Colon (tissue), 2 donors: ENCODE measurements around the gene BRD9.

Source experiments
- FAIRE-seq: peaks from 2 replicates; lab custom pipeline; 2012; peaks lifted over from hg19 to GRCh38; lab: Jason Lieb, UNC
- donor health status: control.
- donor health status: control.

The BRD9 gene

DNA sequence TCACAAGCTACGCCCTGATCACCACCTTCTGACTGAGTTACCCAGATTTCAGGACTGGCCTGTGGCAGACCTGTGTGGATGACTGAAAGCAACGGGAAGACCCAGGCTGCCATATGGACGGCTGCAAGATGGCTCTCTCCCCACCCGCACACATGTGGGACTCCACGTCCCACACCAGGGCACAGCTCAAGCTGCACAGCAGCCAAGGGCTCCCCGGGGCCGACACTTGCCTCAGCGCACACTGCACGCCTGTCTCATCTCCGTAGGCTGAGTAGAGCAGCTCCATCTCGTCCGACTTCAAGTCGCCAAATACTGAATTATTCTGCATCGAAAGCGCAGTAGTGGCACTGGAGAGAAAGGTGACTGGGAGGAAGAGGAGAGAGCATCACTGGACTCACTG lies 14.5 kb downstream of the BRD9 start:
- no peak for FAIRE-seq

DNA sequence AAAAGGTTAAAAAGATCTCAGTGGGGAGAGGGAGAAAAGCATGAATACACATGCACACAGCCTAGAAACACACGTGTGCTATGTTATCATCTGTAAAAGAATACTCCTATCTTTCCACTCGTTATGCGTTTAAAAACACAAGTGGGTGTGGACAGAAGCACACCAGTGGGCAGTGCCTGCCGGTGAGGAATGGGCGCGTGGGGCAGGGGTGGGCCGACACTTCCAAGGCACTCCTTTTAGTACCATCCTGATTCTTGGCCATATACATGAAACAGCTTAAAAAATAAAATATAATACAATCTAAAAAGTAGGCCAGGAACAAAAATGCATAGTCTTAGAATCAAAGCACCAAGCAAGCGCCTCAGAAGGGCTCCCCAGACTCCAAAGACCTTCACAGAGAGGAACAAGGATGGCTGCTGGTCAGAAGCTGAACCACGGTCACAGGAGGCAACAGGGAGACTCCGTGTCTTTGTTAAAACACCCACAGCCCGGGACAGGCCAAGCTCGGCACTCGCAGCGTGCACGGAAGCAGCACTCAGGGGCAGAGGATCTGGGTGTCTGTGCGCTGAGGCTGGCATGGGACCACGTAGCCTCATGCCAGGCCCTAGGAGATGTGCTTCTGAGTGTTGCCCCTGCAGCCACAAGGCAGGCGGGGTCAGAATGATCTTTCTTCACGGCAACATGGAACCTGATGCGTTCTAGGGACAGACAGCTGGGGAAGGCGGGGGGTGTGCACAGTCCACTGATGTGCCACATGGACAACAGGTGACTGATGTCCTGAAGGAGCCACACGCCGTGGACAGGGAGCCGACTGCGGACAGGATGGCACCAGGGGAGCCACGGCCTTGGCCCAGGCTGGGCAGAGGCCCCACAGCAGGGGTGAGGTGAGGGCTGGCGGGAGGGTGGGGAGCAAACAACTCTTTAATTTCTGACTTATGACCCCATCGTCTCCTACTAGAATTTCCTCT lies 15.9 kb downstream of the BRD9 start:
- no peak for FAIRE-seq

DNA sequence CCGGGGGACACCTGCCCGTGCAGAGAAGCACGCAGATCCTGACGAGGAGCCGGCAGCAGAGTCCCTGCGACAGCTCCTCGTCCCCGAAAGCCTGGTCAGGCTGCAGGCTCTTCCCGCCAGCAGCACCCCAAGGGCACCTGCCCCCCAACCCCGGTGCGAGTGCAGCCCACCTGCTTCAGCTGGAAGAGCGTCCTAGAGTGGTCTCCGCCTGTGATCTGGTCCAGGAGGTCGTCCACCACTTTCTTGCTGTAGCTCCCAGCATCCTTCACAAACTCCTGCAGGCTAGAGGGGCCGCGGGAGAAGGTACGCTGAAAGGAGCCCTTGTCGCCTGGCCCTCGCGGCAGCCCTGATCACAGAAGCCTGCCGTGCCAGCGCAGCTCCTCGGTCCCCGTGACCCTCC lies 16.7 kb downstream of the BRD9 start:
- no peak for FAIRE-seq

DNA sequence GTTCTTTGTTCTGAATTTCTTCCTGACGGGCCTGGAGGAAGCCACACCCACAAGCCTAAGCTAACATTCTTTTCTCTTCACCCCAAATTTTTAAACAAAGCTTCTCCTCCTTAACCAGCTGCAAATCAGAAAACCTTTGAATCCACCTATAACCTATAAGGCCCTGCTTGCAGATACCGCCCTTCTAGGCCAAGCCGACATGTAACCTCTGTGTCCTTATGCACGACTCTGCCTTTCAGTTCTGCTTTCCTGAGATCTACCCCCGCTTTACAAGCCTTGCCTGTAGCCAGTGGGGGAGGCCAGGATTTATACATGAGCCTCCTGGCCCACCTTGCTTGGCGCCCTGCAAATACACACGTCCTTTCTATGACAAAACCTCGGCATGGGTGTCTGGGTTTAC lies 19.3 kb downstream of the BRD9 start:
- no peak for FAIRE-seq

DNA sequence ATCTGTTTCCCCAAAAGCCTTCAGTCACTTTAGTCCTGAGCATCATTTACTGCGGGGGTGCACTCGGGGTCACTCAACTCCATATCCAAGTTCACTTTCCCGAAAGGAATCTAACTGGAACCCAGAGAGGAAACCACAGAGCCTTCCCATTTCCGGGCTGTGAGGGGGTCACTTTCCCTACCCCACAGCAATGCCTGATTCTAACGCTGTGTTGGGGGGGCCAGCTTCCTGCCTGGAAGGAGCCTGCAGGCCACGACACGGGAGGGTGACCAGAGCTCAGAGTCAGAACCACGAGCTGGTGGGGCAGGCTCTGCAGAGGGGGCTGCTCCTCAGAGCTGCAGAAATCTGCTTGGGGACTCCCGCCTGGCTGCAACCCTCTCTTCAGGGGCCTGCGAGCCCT lies 20.3 kb downstream of the BRD9 start:
- FAIRE-seq, result no peak

DNA sequence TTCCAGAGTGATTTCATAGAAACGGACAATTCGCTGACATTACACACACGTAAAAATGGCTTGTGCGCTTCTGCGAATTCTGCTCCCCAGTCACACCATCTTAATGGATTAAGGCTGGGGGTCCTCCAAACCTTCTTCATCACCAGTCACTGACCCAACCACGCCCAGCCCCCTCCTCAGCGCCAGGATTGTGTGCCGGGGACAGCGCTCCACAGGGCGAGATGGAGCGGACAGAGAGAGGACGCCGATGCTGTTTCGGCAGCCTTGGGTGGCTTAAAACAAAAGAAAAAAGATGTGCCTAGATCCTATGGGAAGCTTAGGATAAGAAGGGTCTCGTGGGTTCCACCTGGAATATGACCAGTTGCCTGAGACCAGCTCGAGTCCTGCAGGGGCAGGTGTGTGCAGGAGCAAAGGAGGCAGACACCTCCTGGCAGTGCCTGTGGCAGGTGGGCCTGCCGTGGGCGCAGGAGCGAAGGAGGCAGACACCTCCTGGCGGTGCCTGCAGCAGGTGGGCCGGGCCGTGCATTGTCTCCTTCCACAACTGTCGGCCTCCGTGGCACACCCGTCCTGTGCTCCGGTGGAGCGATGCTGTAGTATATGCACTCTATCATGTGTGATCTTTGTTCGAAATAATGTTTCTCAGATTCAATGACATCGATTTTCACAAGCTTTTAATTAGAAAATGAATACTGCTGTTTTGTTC lies 20.9 kb downstream of the BRD9 start:
- FAIRE-seq, result no peak

DNA sequence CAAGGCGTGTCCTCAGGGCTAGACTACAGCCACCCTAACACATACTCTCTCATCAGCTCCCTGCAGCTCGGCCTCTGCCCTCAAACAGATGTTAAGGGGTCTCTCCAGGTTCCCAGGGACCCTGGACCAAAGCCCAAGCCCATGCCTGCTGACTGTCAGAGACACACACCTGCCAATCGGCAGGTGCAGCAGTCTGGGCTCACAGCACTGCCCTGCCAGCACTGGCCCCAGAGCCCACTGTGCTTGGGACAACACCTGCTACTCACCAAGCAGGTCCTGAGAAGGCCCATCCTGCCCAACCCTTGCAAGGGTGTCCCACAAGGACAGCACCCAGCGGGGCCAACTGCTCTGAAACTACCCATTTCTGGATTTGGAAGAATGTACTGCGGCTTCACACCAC lies 21.6 kb downstream of the BRD9 start:
- no peak for FAIRE-seq

DNA sequence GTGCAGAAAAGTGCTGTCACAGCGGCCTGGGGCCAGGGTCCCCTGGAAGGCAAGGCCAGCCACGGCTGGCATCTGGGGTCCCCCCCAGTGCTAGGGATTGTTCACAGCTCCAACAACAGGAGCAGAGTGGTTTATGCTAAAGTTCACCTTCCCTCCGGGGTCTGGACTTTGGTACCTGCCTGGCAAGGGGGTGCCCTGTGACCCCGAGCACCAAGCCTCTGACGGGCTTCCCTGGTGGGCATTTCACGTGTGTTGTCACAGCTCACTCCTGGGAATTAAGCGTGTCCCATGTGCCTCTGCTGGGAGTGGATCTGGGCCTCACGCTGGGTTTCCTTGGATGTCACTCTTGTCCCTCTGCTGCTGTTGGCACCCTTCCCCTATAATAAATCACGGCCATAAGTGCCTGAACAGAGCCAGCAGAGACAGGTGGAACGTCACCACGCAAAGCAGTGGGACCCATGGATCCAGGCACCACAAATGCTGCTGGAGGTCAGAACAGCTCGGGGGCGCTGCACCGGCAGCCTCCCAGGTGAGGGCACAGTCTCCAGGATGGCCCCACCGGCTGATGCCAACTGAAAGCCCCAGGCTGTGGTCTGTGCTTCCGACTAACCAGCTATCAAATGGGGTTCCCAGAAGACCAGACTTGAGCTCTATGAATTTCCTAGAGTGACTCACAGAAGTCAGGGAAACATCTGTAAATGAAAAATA lies 24.0 kb downstream of the BRD9 start:
- FAIRE-seq, result no peak

DNA sequence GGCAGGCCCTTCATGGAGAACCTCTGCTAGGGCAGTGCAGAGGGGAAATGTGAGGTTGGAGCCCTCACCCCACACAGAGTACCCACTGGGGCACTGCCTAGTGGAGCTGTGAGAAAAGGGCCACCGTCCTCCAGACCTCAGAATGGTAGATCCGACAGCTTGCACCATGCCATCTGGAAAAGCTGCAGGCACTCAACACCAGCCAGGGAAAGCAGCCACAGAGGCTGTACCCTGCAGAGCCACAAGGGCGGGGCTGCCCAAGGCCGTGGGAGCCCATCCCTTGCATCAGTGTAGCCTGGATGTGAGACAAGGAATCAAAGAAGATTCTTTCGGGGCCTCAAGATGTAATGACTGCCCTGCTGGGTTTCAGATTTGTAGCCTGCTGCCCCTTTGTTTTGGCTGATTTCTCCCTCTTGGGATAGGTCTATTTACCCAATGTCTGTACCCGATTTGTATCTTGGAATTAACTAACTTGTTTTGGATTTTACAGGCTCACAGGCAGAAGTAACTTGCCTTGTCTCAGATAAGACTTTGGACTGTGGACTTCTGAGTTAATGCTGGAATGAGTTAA lies 25.2 kb downstream of the BRD9 start:
- FAIRE-seq, result no peak

DNA sequence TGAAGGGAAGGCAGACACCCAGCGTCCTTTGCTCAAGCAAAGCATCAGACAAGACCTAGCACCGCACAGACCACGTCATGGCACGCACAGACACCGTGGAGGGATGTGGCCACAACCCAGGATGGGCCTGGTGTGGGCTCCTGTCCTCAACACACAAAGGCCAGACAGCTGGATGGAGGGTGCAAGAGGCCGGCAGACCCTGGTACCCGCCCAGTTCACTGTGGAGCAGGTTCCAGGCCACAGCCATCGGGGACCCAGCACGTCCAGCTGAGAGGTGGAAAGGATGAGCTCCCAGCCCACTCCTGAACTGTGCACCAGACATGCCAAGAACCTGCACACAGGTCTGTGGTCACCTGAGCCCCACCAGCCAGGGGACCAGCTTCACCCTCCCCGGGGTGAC lies 26.8 kb downstream of the BRD9 start:
- no peak for FAIRE-seq

DNA sequence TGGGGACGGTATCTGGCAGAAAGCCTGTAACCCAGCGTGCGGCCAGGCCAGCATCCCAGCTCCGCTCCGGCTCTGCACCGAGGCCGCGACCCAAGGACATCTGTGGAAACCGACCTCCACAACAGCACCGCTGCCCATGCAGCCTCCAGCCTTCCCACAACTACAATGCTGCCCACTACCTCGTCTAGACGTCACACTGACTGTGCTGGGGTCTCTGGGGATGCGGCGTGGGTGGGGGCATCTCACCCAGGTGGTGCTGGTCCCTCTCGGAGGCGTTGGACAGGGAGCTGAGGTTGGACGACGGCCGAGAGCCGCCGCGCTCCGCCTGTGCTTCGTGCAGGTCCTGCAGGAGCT lies 27.5 kb downstream of the BRD9 start:
- no peak for FAIRE-seq

DNA sequence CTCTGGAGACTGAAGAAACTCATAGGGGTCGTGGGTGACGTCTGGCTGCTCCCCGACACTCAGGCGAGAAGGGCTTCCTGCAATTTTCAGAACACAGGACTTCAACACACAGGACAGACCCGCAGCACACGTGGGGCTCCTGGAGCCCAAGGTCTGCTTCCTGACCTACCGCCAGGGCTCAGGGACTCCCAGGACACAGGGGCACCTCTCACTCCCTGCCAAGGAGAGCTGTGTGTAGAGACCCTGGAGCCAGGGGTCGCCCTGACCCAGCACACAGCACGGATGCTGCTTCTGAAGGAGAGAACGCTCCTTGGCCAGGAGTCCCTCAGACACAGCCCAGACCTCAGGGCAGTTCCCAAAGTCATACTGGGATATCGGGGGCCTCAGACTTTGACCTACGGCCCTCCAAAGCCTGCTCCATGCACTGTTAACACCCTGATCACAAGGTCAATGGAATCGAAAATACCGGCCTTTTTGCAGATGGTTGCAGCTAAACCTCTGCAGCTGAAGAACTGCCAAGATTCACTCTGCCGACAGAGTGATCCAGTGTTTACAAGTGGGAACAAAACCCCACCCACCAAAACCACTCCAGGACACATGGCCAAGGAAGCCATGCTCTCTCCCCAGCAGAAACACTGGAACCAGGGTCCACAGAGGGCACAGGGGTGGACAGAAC lies 28.0 kb downstream of the BRD9 start:
- no peak for FAIRE-seq

DNA sequence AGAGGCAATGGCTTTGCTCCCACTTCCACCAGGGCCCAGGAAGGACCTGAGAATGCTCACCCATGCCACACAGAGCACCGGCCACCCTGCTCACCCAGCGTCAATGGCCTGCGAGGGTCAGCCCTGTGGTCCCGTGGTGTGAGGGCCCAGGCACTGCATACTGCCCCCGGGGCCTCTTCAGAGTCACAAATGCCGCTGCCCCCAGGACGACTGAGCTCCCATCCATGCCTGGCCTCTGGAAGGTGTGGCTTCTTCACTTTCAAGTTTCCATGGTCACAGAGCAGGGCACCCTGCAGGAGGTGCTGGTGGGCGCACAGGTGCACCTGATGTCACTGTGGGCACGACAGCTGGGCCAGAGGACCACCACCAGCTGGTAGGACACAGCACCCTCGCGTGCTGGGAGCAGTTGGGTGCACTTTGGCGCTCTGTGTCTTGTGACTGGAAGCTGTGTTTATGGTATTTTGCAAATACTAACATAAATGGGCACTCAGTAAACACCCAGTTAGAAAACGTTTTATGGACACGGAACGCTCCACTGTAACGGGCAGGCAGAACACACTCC lies 29.3 kb downstream of the BRD9 start:
- FAIRE-seq, result no peak

DNA sequence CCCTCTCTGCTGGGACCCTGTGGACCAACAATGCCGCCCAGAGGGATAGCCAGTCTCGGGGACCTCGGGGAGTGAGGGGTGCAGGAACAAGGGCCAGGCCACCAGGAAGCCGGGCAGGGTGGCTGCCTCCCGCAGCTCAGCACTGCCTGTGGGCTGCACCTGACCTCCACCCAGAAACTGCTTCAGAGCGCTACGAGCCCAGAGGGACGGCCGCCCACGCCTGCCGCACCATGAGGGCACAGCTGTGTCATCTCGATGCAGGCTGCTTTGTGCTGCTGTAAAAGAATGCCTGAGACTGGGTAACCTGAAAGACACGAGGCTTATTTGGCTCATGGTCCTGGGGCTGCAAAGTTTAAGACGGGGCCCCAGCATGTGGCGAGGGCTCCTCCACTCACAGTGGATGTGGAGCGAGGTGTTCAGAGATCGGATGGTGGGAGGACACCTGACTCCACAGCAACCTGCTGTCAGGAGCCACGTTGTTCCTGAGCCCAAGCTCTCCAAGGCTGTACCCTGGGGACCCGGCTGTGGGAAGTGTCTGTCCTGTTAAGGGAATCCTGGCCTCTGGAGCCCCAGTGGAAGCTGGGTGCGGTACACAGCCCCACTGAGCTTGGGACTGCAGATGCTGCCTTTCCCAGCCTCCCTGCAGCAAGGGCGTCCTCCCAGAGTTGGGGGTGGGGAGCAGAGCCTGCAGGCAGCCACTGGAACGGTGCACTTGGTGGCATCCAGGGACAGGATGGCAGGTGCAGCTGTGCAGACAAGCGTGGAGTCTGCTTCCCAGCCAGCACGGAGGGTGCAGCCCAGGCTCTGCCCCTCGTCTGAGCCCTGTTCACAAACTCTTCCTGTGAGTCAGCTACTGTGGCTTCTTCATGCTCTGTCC lies 30.0 kb downstream of the BRD9 start:
- FAIRE-seq, result no peak

DNA sequence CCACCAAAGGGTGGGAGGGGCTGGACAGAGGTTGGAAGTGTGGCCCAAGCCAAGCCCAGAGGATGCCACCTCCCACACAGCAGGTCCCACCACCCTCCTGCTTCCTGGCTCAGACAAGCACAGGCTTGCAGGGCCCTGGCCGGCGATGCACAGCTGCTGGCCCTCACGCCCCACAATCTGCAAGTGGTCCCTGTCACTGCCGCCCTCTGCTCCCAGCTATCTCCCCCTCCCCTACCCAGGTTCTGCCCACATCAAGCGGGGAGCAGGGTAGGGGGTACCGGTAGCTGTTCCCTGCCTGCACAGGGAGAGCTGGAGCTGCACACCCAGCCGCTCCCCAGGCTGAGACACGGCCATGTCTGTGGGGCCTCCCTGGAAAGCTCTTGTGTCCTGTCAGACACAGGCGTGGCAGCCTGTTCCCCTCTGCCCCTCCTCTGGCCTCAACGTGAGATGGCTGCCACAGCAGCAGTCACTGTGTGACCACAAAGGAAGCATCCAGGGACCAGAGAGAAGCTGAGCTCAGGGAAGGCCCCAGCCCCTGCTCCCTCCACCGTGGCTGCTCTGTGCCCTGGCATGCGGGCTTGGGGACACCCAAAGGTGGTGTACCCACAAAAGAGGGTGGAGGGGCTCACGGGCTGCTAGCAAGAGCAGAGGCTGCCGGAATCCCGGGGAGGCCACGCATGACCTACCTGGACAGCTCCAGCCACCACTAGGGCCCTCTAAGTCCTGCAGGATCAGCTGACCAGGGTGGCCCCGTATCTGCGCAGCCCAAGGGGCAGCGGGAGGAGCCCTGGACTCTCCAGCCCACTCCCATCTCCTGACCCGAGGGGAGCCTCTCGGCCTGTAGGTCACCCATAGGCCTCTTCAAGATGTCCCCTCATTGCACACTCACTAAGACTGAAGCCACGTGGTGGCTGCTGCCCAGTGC lies 30.9 kb downstream of the BRD9 start:
- FAIRE-seq, result no peak

DNA sequence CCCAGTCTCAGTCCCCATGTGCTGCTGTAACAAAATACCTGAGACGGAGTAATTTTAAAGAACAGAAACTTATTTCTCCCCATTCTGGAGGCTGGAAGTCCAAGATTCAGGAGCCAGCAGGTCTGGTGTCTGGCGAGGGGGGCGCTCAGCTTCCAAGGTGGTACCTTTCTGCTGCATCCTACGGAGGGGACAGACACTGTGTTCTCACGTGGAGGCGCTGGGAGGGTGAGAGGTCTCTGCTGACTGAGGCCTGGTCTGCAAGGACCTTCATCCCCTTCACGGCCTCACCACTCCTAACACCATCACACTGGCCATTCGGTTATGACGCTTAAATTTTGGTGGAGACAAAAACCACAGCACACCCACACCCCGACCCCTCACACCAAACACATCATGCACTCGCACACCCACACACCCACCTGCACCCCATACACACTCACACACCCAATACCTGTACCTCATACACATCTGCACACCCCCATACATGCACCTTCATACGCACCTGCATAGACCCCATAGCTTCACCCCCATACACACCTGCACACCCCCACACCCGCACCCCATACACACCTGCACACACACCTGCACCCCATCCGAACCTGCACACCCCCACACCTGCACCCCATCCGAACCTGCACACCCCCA lies 32.0 kb downstream of the BRD9 start:
- no peak for FAIRE-seq

DNA sequence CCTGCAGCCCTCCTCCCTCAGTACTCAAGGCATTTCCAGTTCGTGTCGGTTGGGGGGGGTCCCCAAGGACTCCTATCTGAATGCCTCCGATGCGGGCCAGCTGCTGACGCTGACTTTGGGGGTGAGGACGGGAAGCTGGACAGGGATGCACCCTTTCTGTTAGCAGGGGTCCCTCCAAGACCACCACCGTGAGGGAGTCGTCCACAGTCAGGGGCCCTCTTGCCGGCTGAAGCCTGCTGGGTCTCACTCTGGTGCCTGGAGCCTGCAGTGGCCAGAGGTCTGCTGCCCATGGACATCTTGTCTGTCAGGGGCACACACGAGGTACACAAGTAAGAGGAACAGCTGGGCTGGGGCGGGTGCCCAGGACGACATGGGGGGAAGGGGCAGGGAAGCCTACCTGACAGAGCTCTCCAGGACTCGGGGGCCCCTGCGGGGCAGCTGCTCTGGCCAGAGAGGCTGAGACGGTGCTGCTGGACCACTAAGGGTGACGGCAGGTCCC lies 32.8 kb downstream of the BRD9 start:
- no peak for FAIRE-seq

DNA sequence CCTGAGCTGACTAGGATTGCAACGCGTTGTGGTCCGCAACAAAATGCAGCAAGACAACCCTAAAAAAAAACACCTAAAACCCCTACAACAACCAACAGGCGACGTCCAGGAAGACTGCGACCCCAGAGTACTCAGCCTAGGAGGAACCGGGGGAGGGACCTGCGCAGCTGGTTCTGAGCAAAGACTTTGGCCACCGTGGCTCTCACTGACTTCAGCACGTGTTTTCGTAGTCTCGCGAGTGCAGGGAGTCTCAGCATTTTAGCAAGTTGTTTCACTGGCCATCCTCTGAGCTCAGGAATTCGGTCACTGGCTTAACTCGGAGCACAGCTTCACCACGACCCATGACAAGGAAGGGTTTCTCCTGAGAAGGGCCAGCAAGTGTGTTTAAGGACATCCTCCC lies 33.2 kb downstream of the BRD9 start:
- FAIRE-seq, result no peak

DNA sequence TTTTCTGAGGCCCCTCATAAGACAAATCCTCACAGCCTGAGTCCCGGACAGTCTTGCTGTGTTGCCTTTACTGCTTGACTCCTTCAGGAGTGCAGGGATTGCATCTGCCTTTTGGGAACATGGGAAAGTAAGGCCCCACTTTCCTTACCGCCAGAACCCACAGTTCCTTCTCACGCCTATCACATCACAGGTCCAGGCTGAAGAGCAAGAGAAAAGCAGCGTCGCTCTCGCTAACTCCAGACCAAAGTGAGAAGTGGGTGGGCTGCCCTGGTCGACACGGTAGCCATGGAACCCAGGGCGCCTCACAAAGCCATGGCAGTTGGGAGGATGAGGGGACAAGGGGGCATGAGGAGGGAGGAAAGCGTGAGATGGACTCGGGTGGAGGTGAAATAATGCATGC lies 33.9 kb downstream of the BRD9 start:
- no peak for FAIRE-seq
